ENCODE measurements around the gene CCL4L2.
"Not testable (repeated sequence)": the region's sequence is repeated elsewhere in the genome, so short reads cannot be mapped to it uniquely, and the experiment has no call there.

GRCh38 chr17:36220737-36221580 lies 10.1 kb downstream of the CCL4L2 start:
- TF ChIP-seq POLR2A, CTCF (IDR thresholded peaks at IDR 0.05): not testable (repeated sequence)

Data from thyroid gland (tissue), 4 donors.